K562 (cell line): ENCODE data around the gene PEDS1. TPM values are rescaled to one million over a fixed set of nuclear protein-coding genes. Genes with fewer than 3 reads are reported as not detected.
A peak's percentile ranks its signal among the peaks of the same experiment; 100 is the strongest.

Experiments used
- ATAC-seq: fragments of 200-7000 bp; cut with Tn5 transposase; 3 replicates; pipeline ENCODE4 v1.9.1; 2020; ENCODE audit warnings: moderate library complexity
- BruUV-seq: library from RNA; stranded (reverse); fragments of 400-500 nt; replicated peaks from 2 replicates; lab custom pipeline; 2021; lab: Mats Ljungman, UMichigan
- CTCF ChIA-PET: fragments of 300-600 bp; formaldehyde crosslinking; extraction: SDS; loops from one replicate; lab custom pipeline; 2021; ENCODE audit warnings: low intra/inter-chr PET ratio; lab: Yijun Ruan, JAX
- POLR2A ChIA-PET: fragments of 300-600, 350-650 bp; sonication (Branson Sonifier 250); formaldehyde crosslinking; extraction: SDS; loops from one replicate; lab custom pipeline; 2021; ENCODE audit warnings: antibody characterized with exemption, inconsistent platforms; lab: Yijun Ruan, JAX
- DNase-seq, 4 experiments: peaks; one replicate each; pipeline versions ENCODE4 v3.0.0 to v3.0.0-alpha.2; 2011 to 2018; ENCODE audit warnings: low spot score in 3 of 4, mixed read lengths in 3 of 4; ENCODE audit errors: extremely low read depth in 1 of 4
- FAIRE-seq: peaks from 2 replicates; lab custom pipeline; 2011; peaks lifted over from hg19 to GRCh38; lab: Jason Lieb, UNC
- H2AFZ ChIP-seq: 2 replicates; pipeline ENCODE4 v1.6.0; 2011; ENCODE audit warnings: low read depth, low read length, control low read depth, inconsistent platforms
- H3K27ac ChIP-seq: fragments of 200-600 bp; 3 replicates; pipeline ENCODE4 v1.8.0; 2011; ENCODE audit warnings: low read depth, mild to moderate bottlenecking, control low read depth, inconsistent platforms, low read length, moderate library complexity, mixed read lengths; ENCODE audit errors: extremely low read depth
- H3K27me3 ChIP-seq, 2 experiments: fragments of 300-600 bp in 1 of 2; 2 replicates in 1 of 2; 3 replicates in 1 of 2; pipeline versions ENCODE4 v1.6.0 to v1.8.0; 2011; ENCODE audit warnings: inconsistent platforms in 2 of 2, low read length in 2 of 2, mild to moderate bottlenecking in 1 of 2, mixed read lengths in 1 of 2, moderate library complexity in 1 of 2; ENCODE audit not compliant: control insufficient read depth in 2 of 2, insufficient read depth in 2 of 2
- H3K36me3 ChIP-seq: fragments of 300-600 bp; 3 replicates; pipeline ENCODE4 v1.8.0; 2011; ENCODE audit warnings: mild to moderate bottlenecking, low read length, inconsistent platforms; ENCODE audit not compliant: control insufficient read depth, insufficient read depth
- H3K4me1 ChIP-seq, 2 experiments: fragments of 200-600 bp in 1 of 2; replicated peaks in 1 of 2; 2 replicates in 1 of 2; 3 replicates in 1 of 2; pipeline versions ENCODE4 v1.5.1 to v1.8.0; 2011; ENCODE audit warnings: inconsistent platforms in 2 of 2, low read length in 2 of 2, mild to moderate bottlenecking in 1 of 2, mixed read lengths in 1 of 2, moderate library complexity in 1 of 2; ENCODE audit not compliant: control insufficient read depth in 2 of 2, insufficient read depth in 2 of 2
- H3K4me2 ChIP-seq: 2 replicates; pipeline ENCODE4 v1.6.1; 2011; ENCODE audit warnings: low read length, control low read depth, inconsistent platforms, mixed read lengths; ENCODE audit not compliant: insufficient read depth
- H3K4me3 ChIP-seq: fragments of 200-600 bp; sonication (generic), shearing (Covaris generic); 2 replicates; pipeline ENCODE4 v1.5.1; 2016; ENCODE audit warnings: control low read depth, inconsistent platforms
- H3K79me2 ChIP-seq: fragments of 200-600 bp; 3 replicates; pipeline ENCODE4 v1.8.0; 2011; ENCODE audit warnings: low read length, inconsistent platforms; ENCODE audit not compliant: control insufficient read depth, insufficient read depth
- H3K9ac ChIP-seq, 2 experiments: 2 replicates each; pipeline versions ENCODE4 v1.6.0 to v1.6.1; 2011; ENCODE audit warnings: low read depth in 2 of 2, low read length in 2 of 2, control low read depth in 1 of 2, inconsistent platforms in 1 of 2, mild to moderate bottlenecking in 1 of 2, mixed read lengths in 1 of 2; ENCODE audit not compliant: insufficient read depth in 1 of 2
- H3K9me1 ChIP-seq: one replicate; pipeline ENCODE4 v1.6.0; 2011; ENCODE audit warnings: inconsistent platforms, mild to moderate bottlenecking, low read length, moderate library complexity; ENCODE audit not compliant: control insufficient read depth, insufficient read depth
- H3K9me3 ChIP-seq: replicated peaks from 2 replicates; pipeline ENCODE4 v1.5.1; 2011; ENCODE audit warnings: low read depth, low read length, inconsistent platforms; ENCODE audit not compliant: control insufficient read depth, insufficient read depth
- H4K20me1 ChIP-seq: replicated peaks from 2 replicates; pipeline ENCODE4 v1.6.1; 2011; ENCODE audit warnings: low read length, inconsistent platforms, mixed read lengths; ENCODE audit not compliant: control insufficient read depth, insufficient read depth
- ATF6 ChIP-seq: sonication (generic); formaldehyde crosslinking; IDR thresholded peaks from 2 replicates; pipeline ENCODE4 v1.4.0; 2020; ENCODE audit warnings: mild to moderate bottlenecking, missing genetic modification reagents
- ATF7 ChIP-seq: fragments of 450-650 bp; IDR thresholded peaks from 2 replicates; pipeline ENCODE4 v1.7.1; 2014; ENCODE audit warnings: mild to moderate bottlenecking, moderate library complexity
- DPF2 ChIP-seq: fragments of 450-650 bp; IDR thresholded peaks from 2 replicates; pipeline ENCODE4 v1.6.1; 2016
- KDM4B ChIP-seq, 2 experiments: fragments of 450-650 bp in 1 of 2; sonication (generic) in 1 of 2; IDR thresholded peaks; 2 replicates each; pipeline ENCODE4 v1.6.1; 2016 to 2017; ENCODE audit warnings: borderline replicate concordance in 2 of 2, antibody characterized with exemption in 1 of 2, low read depth in 1 of 2, mild to moderate bottlenecking in 1 of 2
- NFE2 ChIP-seq: IDR thresholded peaks from 2 replicates; pipeline ENCODE4 v1.6.1; 2014; ENCODE audit warnings: antibody characterized with exemption, low read depth
- SNRNP70 ChIP-seq: fragments of 200-400 bp; formaldehyde crosslinking; optimal IDR thresholded peaks from 2 replicates; pipeline ENCODE3; 2017; ENCODE audit warnings: low read depth, low read length
- SREBF1 ChIP-seq: fragments of 150-350 bp; IDR thresholded peaks from 2 replicates; pipeline ENCODE4 v1.6.1; 2014; ENCODE audit warnings: antibody characterized with exemption, low read depth, low read length, borderline replicate concordance
- SRF ChIP-seq, 2 experiments: fragments of 250-450, 450-650 bp in 1 of 2; sonication (Bioruptor Pico) in 1 of 2; sonication (generic) in 1 of 2; formaldehyde crosslinking; IDR thresholded peaks; 2 replicates each; pipeline versions ENCODE4 v1.5.0 to v1.5.1; 2020 to 2022; ENCODE audit warnings: mild to moderate bottlenecking in 1 of 2, missing genetic modification reagents in 1 of 2
- ZBTB17 ChIP-seq: fragments of 450-650 bp; formaldehyde crosslinking; IDR thresholded peaks from 2 replicates; pipeline ENCODE4 v1.4.0; 2020; ENCODE audit warnings: mild to moderate bottlenecking
- ZNF133 ChIP-seq: fragments of 250-450 bp; sonication (Bioruptor Pico); IDR thresholded peaks from 2 replicates; pipeline ENCODE4 v1.4.0; 2020; ENCODE audit warnings: mild to moderate bottlenecking
- ZNF354B ChIP-seq: fragments of 250-450 bp; sonication (Bioruptor Pico); IDR thresholded peaks from 2 replicates; pipeline ENCODE4 v1.4.0; 2020
- WGBS: fragments of 100-300 bp; shearing (Covaris generic); methylation state at CpG from one replicate; pipeline ENCODE4 v1.1.6; 2016; ENCODE audit warnings: low coverage, mixed read lengths; ENCODE audit not compliant: insufficient coverage; ENCODE audit errors: missing lambda C conversion rate; 5-methylcytosine and 5-hydroxymethylcytosine counted together
- in situ Hi-C: fragments of 300-500 bp; cut with MboI; formaldehyde crosslinking; loops from 4 replicates; pipeline ENCODE4 v1.15.0; 2018; ENCODE audit warnings: inconsistent platforms, mixed read lengths
- intact Hi-C: fragments of 100-400 bp; cut with micrococcal nuclease; formaldehyde crosslinking; loops from 2 replicates; pipeline ENCODE4 v1.14.2; 2022
- polyA plus RNA-seq, 8 experiments: library from polyadenylated mRNA; depleted of rRNA in 4 of 8; stranded (reverse) in 5 of 8; unstranded in 3 of 8; fragments of >200 nt; fragmentation: Nextera tagmentation in 2 of 8; fragmentation: Illumina TruSeq in 1 of 8; extraction: Ambion mirVana in 2 of 8; extraction: Trizol in 1 of 8; gene quantifications; 2 replicates each; pipeline versions ENCODE4 v1.2.1 to v1.2.3, GENCODE V29; 2011 to 2014; ENCODE audit warnings: inconsistent platforms in 1 of 8, missing spikeins in 1 of 8
- total RNA-seq, 7 experiments: library from RNA; depleted of rRNA in 6 of 7; stranded (reverse); fragments of >200 nt in 6 of 7; fragmentation: Illumina TruSeq in 2 of 7; extraction: Trizol in 2 of 7; gene quantifications; 2 replicates each; pipeline versions ENCODE4 v1.2.1 to v1.2.3, GENCODE V29; 2011 to 2021; ENCODE audit warnings: low replicate concordance in 1 of 7

The PEDS1 gene
- total and polyA plus RNA-seq, 9 of the 15 experiments (the other 6 are each of a cell fraction or from before 2014, with no cell fraction given), result 2.9 to 38.5 (median 24.2) TPM

DNA sequence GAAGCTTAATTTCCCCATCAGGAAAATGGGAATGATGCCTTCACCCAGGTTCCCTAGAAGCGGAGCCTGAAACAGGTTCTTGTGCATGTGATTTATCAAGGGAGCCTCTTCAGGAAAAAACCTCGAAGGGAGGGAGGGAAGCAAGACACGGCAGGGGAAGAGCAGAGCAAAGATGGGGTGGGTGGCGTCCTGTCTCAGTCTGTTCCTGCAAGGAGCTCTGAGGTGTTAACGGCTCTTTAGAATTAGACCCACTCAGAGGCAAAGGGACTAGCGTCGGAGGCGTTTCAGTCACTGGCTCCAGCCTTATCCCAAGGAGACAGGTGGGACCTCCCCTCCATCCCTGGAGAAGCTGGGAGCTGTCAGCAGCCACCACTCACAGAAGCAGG is 25.0 kb downstream of the PEDS1 start:
- Histone ChIP-seq H3K4me2 (no peak overlapping the region), H3K9ac (0 out of 4 replicates have a peak overlapping the region, but pooled peaks of 1 of the 2 experiments have one; percentile 43), H3K27ac (no peak overlapping the region), H3K27me3 (no peaks in the 10 kb centered on the region), H3K9me3 (no peaks in the 10 kb centered on the region), H3K79me2 (no peaks in the 10 kb centered on the region), H3K4me3 (no peak overlapping the region), H3K36me3 (peaks cover 90% of the 10 kb centered on the region), H3K4me1 (peaks cover 0 to 28% of the 10 kb centered on the region in 2 experiments; a peak in 3 of 5 replicates), H3K9me1 (peaks cover 4% of the 10 kb centered on the region), H2AFZ (no peak overlapping the region), H4K20me1 (no peaks in the 10 kb centered on the region)
- whole genome bisulfite sequencing, result 95% methylated on average over 5 of the region's 8 CpGs
- no TSS peak for BruUV-seq
- no peak for DNase-seq
- intact Hi-C loops (no loop called here), in situ Hi-C loops (no loop called here)
- no peak for FAIRE-seq
- TF ChIP-seq ZBTB17 (CRISPR knock-in tag) (no peak), SNRNP70 (no peak), NFE2 (no peak), ZNF354B (CRISPR knock-in tag) (no peak), ATF6 (CRISPR knock-in tag) (no peak), ATF7 (no peak), ZNF133 (no peak), KDM4B (IDR thresholded peaks at IDR 0.05; ENCODE audit: borderline replicate concordance in 2 of 2, low read depth in 1 of 2) (no peak), SRF (CRISPR knock-in tag; IDR thresholded peaks at IDR 0.05) (no peak), SREBF1 (no peak), DPF2 (no peak)
- no peak for ATAC-seq
- ChIA-PET CTCF (no interaction called here), POLR2A (interaction anchor here (0.7 kb wide), 1 partner anchor 28 kb away, joined by 3 read pairs; no protein-coding TSS in a partner anchor)
